ENCODE results near the gene CELF4. TPM values are rescaled to one million over a fixed set of nuclear protein-coding genes. Genes with fewer than 3 reads are reported as not detected.

CELF4 gene
- total RNA-seq, 2 donors from 2014 or later: 1.4 TPM; not detected in 1

DNA sequence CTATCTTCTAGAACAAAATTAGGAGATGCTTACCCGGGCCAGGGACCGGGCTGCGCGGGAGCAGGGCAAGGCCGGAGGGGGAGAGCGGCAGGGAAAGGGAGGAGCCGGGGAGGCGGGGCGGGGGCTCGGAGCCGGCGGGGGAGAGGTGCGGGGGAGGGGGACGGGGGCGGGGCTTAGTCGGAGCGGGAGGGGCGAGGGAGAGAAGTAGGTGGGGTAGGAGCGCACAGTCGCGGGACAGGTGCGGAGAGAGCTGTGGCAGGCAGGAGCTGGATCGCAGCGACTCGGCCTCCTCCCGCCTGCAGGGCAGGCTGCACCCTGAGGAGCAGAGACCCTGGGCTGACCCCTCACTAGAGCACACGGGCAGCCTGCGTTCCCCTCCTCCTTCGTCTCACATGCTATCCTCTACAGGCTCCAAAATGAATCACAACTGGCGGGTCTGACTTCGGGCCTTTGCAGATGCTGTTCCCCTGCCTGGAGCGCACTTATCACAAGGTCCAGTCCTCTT is 290.3 kb downstream of the CELF4 start:
- H3K4me3 ChIP-seq: no peak overlapping the region
- no peaks in the 10 kb centered on the region for H3K36me3 ChIP-seq
- H3K4me1 ChIP-seq: no peaks in the 10 kb centered on the region
- H3K9ac ChIP-seq (ENCODE audit: low read depth in 2 of 2, low read length in 2 of 2): no peak overlapping the region
- no peaks in the 10 kb centered on the region for H3K9me3 ChIP-seq
- no peak for DNase-seq
- TF ChIP-seq, protein P1, sequence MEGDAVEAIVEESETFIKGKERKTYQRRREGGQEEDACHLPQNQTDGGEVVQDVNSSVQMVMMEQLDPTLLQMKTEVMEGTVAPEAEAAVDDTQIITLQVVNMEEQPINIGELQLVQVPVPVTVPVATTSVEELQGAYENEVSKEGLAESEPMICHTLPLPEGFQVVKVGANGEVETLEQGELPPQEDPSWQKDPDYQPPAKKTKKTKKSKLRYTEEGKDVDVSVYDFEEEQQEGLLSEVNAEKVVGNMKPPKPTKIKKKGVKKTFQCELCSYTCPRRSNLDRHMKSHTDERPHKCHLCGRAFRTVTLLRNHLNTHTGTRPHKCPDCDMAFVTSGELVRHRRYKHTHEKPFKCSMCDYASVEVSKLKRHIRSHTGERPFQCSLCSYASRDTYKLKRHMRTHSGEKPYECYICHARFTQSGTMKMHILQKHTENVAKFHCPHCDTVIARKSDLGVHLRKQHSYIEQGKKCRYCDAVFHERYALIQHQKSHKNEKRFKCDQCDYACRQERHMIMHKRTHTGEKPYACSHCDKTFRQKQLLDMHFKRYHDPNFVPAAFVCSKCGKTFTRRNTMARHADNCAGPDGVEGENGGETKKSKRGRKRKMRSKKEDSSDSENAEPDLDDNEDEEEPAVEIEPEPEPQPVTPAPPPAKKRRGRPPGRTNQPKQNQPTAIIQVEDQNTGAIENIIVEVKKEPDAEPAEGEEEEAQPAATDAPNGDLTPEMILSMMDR (IDR thresholded peaks at IDR 0.05): no peak
- no peak overlapping the region for H3K27ac ChIP-seq
- intact Hi-C loops (cut with DNase I): no loop called here
- H3K27me3 ChIP-seq: peaks cover 12% of the 10 kb centered on the region

GRCh38 chr18:37274309-37275236 is 291.0 kb downstream of the CELF4 start:
- Histone ChIP-seq H3K9ac (ENCODE audit: low read depth in 2 of 2, low read length in 2 of 2) (no peak overlapping the region), H3K27me3 (peaks cover 12% of the 10 kb centered on the region), H3K27ac (no peak overlapping the region), H3K4me3 (no peak overlapping the region), H3K4me1 (no peaks in the 10 kb centered on the region), H3K36me3 (no peaks in the 10 kb centered on the region), H3K9me3 (no peaks in the 10 kb centered on the region)
- DNase-seq: no peak
- TF ChIP-seq, protein P1 (IDR thresholded peaks at IDR 0.05): no peak
- intact Hi-C loops (cut with DNase I): no loop called here

GRCh38 chr18:37272841-37273240 is 292.8 kb downstream of the CELF4 start:
- DNase-seq: no peak
- TF ChIP-seq, protein P1 (IDR thresholded peaks at IDR 0.05): no peak
- no peaks in the 10 kb centered on the region for H3K4me1 ChIP-seq
- H3K4me3 ChIP-seq: no peak overlapping the region
- H3K27ac ChIP-seq: no peak overlapping the region
- no peaks in the 10 kb centered on the region for H3K9me3 ChIP-seq
- H3K27me3 ChIP-seq: peaks cover 12% of the 10 kb centered on the region
- no peaks in the 10 kb centered on the region for H3K36me3 ChIP-seq
- H3K9ac ChIP-seq (ENCODE audit: low read depth in 2 of 2, low read length in 2 of 2): no peak overlapping the region
- intact Hi-C loops (cut with DNase I): no loop called here

GRCh38 chr18:37272226-37272625 is 293.4 kb downstream of the CELF4 start:
- no peak for DNase-seq
- H3K27me3 ChIP-seq: peaks cover 12% of the 10 kb centered on the region
- TF ChIP-seq, protein P1 (IDR thresholded peaks at IDR 0.05): no peak
- H3K27ac ChIP-seq: no peak overlapping the region
- no peak overlapping the region for H3K9ac ChIP-seq (ENCODE audit: low read depth in 2 of 2, low read length in 2 of 2)
- no peak overlapping the region for H3K4me3 ChIP-seq
- no peaks in the 10 kb centered on the region for H3K4me1 ChIP-seq
- H3K36me3 ChIP-seq: no peaks in the 10 kb centered on the region
- intact Hi-C loops (cut with DNase I): no loop called here
- no peaks in the 10 kb centered on the region for H3K9me3 ChIP-seq

GRCh38 chr18:37270666-37271052 is 294.9 kb downstream of the CELF4 start:
- intact Hi-C loops (cut with DNase I): no loop called here
- Histone ChIP-seq H3K27me3 (peaks cover 12% of the 10 kb centered on the region), H3K36me3 (no peaks in the 10 kb centered on the region)

More at GRCh38 chr18:37270666-37271052, 294.9 kb downstream of the CELF4 start:
- no peak overlapping the region for H3K9ac ChIP-seq (ENCODE audit: low read depth in 2 of 2, low read length in 2 of 2)
- TF ChIP-seq, protein P1 (IDR thresholded peaks at IDR 0.05): no peak
- no peaks in the 10 kb centered on the region for H3K4me1 ChIP-seq
- H3K9me3 ChIP-seq: no peaks in the 10 kb centered on the region
- no peak overlapping the region for H3K4me3 ChIP-seq
- no peak overlapping the region for H3K27ac ChIP-seq
- DNase-seq: no peak

Data from colonic mucosa (tissue), 4 donors.